Thymus (tissue), 11 donors: ENCODE results near the gene CTXN1. TPM values are rescaled to one million over a fixed set of nuclear protein-coding genes. Genes with fewer than 3 reads are reported as not detected.

Source experiments
- DNase-seq, 9 donors: peaks; one replicate each; pipeline ENCODE4 v3.0.0-alpha.2; 2013; ENCODE audit warnings: low spot score in 9 of 9, low read depth in 6 of 9, missing footprints in 1 of 9
- H3K27ac ChIP-seq, 2 donors: one replicate each; pipeline ENCODE4 v1.5.1; 2013; ENCODE audit warnings: control low read depth in 1 of 2, low read depth in 1 of 2, low read length in 1 of 2, mild to moderate bottlenecking in 1 of 2, moderate library complexity in 1 of 2
- H3K27me3 ChIP-seq, 2 donors: one replicate each; pipeline ENCODE4 v1.5.1; 2013; ENCODE audit warnings: low read length in 1 of 2; ENCODE audit not compliant: control insufficient read depth in 2 of 2, insufficient read depth in 1 of 2
- H3K36me3 ChIP-seq, 2 donors: one replicate each; pipeline ENCODE4 v1.5.1; 2013; ENCODE audit warnings: low read length in 1 of 2, mild to moderate bottlenecking in 1 of 2, moderate library complexity in 1 of 2; ENCODE audit not compliant: control insufficient read depth in 2 of 2, insufficient read depth in 2 of 2
- H3K4me1 ChIP-seq, 2 donors: one replicate each; pipeline ENCODE4 v1.5.1; 2013; ENCODE audit warnings: low read length in 2 of 2; ENCODE audit not compliant: control insufficient read depth in 2 of 2, insufficient read depth in 2 of 2
- H3K4me3 ChIP-seq, 2 donors: one replicate each; pipeline ENCODE4 v1.5.1; 2013; ENCODE audit warnings: low read length in 2 of 2, control low read depth in 1 of 2, mild to moderate bottlenecking in 1 of 2
- H3K9me3 ChIP-seq, 2 donors: one replicate each; pipeline ENCODE4 v1.5.1; 2013; ENCODE audit warnings: low read length in 1 of 2, mild to moderate bottlenecking in 1 of 2; ENCODE audit not compliant: control insufficient read depth in 2 of 2, insufficient read depth in 1 of 2
- WGBS: extraction: QIAGEN DNeasy Blood & Tissue Kit; methylation state at CpG from one replicate; pipeline ENCODE4 v1.1.7; 2013; 5-methylcytosine and 5-hydroxymethylcytosine counted together
- polyA plus RNA-seq: library from polyadenylated mRNA; stranded (reverse); fragments of 200-250 nt; gene quantifications from one replicate; pipeline ENCODE4 v1.2.3, GENCODE V29; 2013
- total RNA-seq: library from RNA; stranded (reverse); fragments of 120-200 nt; gene quantifications from one replicate; pipeline ENCODE4 v1.2.4, GENCODE V29; 2013
- donor health status: healthy.

Gene CTXN1
- total and polyA plus RNA-seq, 2 donors: 0.33 to 0.82 TPM

GRCh38 chr19:7877249-7877836 lies 48.6 kb downstream of the CTXN1 start:
- Histone ChIP-seq H3K4me3 (no peak overlapping the region), H3K9me3 (peaks cover 2 to 10% of the 10 kb centered on the region in 2 donors), H3K27ac (no peak overlapping the region), H3K4me1 (peaks cover 5 to 7% of the 10 kb centered on the region in 2 donors), H3K27me3 (peaks cover 25 to 53% of the 10 kb centered on the region in 2 donors), H3K36me3 (no peaks in the 10 kb centered on the region)
- no peak for DNase-seq
- 95% methylated on average over 6 of the region's 6 CpGs for WGBS

- WGBS: 27% methylated on average over 12 of the region's 12 CpGs
- peak overlapping the region in 1 of 2 donors; percentile 39 for H3K4me3 ChIP-seq
- H3K9me3 ChIP-seq: peaks cover 4 to 25% of the 10 kb centered on the region in 2 donors
- H3K4me1 ChIP-seq: peaks cover 5 to 25% of the 10 kb centered on the region in 2 donors
- no peaks in the 10 kb centered on the region for H3K36me3 ChIP-seq
- peak in 1 of 9 donors; percentile 29 for DNase-seq
- peaks cover 32 to 74% of the 10 kb centered on the region in 2 donors for H3K27me3 ChIP-seq
- H3K27ac ChIP-seq: no peak overlapping the region
Observed at GRCh38 chr19:7874897-7875273, 51.0 kb downstream of the CTXN1 start.

Other genes starting within 250 kb of the CTXN1 start
- gene MCEMP1, start 249.0 kb downstream of the CTXN1 start, total RNA-seq: 0.28 TPM
- gene MCEMP1, start 249.0 kb downstream of the CTXN1 start, polyA plus RNA-seq: 1.6 TPM
- gene TRAPPC5, start 245.3 kb downstream of the CTXN1 start, total RNA-seq: 108 TPM
- gene TRAPPC5, start 245.3 kb downstream of the CTXN1 start, polyA plus RNA-seq: 59.5 TPM
- 3.1 TPM for gene FCER2, start 224.0 kb downstream of the CTXN1 start, total RNA-seq
- gene FCER2, start 224.0 kb downstream of the CTXN1 start, polyA plus RNA-seq: 14.4 TPM
- 0.52 TPM for gene CLEC4G, start 194.0 kb downstream of the CTXN1 start, total RNA-seq
- gene CLEC4G, start 194.0 kb downstream of the CTXN1 start, polyA plus RNA-seq: 3.2 TPM
- gene CD209, start 178.6 kb downstream of the CTXN1 start, total RNA-seq: 3.4 TPM
- 8.5 TPM for gene CD209, start 178.6 kb downstream of the CTXN1 start, polyA plus RNA-seq
- gene CLEC4M, start 162.9 kb downstream of the CTXN1 start, total RNA-seq: 0.19 TPM
- 0.50 TPM for gene CLEC4M, start 162.9 kb downstream of the CTXN1 start, polyA plus RNA-seq
- 4.9 TPM for gene EVI5L, start 95.9 kb downstream of the CTXN1 start, total RNA-seq
- 7.6 TPM for gene EVI5L, start 95.9 kb downstream of the CTXN1 start, polyA plus RNA-seq
- gene PRR36, start 51.7 kb downstream of the CTXN1 start, total RNA-seq: 0.09 TPM
- gene PRR36, start 51.7 kb downstream of the CTXN1 start, polyA plus RNA-seq: 0.16 TPM
- gene LRRC8E, start 37.6 kb downstream of the CTXN1 start, total RNA-seq: 0.05 TPM
- 0.27 TPM for gene LRRC8E, start 37.6 kb downstream of the CTXN1 start, polyA plus RNA-seq
- gene MAP2K7, start 22.3 kb downstream of the CTXN1 start, total RNA-seq: 8.0 TPM
- gene MAP2K7, start 22.3 kb downstream of the CTXN1 start, polyA plus RNA-seq: 45.4 TPM
- gene TGFBR3L, start 11.3 kb downstream of the CTXN1 start, total RNA-seq: 0.19 TPM
- 0.05 TPM for gene TGFBR3L, start 11.3 kb downstream of the CTXN1 start, polyA plus RNA-seq
- 6.4 TPM for gene SNAPC2, start 5.8 kb downstream of the CTXN1 start, total RNA-seq
- 16.0 TPM for gene SNAPC2, start 5.8 kb downstream of the CTXN1 start, polyA plus RNA-seq
- 28.1 TPM for gene TIMM44, start 17.5 kb upstream of the CTXN1 start, total RNA-seq
- 41.8 TPM for gene TIMM44, start 17.5 kb upstream of the CTXN1 start, polyA plus RNA-seq
- gene ELAVL1, start 79.5 kb upstream of the CTXN1 start, total RNA-seq: 45.6 TPM
- gene ELAVL1, start 79.5 kb upstream of the CTXN1 start, polyA plus RNA-seq: 20.8 TPM
- gene CCL25, start 126.6 kb upstream of the CTXN1 start, total RNA-seq: 287 TPM
- gene CCL25, start 126.6 kb upstream of the CTXN1 start, polyA plus RNA-seq: 33.4 TPM
- 0.61 TPM for gene FBN3, start 223.5 kb upstream of the CTXN1 start, total RNA-seq
- gene FBN3, start 223.5 kb upstream of the CTXN1 start, polyA plus RNA-seq: 0.16 TPM